ENCODE measurements around the gene RSPO1.
"Not testable (repeated sequence)": the region's sequence is repeated elsewhere in the genome, so short reads cannot be mapped to it uniquely, and the experiment has no call there.

RSPO1 gene

DNA sequence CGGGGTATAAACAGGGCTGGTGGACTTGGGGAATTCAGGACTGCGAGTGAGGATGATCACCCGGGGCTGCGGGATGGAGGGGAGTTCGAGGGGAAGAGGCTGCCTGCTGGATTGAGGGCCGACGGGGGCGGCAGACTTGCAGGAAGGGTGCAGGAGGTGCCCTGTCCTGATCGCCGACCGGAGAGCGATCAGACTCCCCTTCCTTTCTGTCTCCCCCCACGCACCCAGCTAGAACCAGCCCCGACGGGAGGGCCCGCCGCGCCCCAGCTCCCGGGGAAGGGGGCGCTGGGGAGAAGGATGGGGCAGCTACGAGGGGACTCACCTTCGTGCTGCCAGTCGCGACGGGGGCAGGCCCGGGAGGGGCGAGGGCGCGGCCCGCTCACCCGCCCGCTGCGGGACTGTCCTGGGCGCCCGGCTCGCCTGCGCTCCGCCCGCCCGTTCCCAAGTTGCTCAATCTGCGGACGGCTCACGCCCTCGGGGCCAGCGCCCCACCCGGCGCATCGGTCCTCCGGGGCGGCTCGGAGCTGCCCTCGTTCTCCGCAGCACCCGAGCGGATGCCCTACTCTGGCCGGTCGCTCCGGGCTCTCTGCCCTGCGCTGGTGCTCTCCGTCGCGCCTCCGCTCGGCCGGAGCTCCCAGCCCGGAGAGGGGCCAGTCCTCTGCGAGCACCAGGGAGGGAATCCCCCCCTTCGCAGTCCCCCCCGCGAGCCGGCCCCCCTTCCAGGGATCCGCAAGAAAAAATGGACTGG is at the start of gene RSPO1:
RSPO1 (minus strand) TSS at position 649 of the 748 bp plus-strand sequence. CDS start 5,231 bp downstream, outside the sequence.
- H3K4me3 ChIP-seq (ENCODE audit: control insufficient read depth, low read depth, low read length), result peak within 1 kb of the TSS; percentile 10
- DNase-seq (ENCODE audit: low read depth), result no peak
- no peak for TF ChIP-seq CTCF (IDR thresholded peaks at IDR 0.05; ENCODE audit: control insufficient read depth, insufficient read depth, low read depth, low read length, missing control alignments)

GRCh38 chr1:37684182-37684581 is 49.5 kb upstream of the RSPO1 start:
- H3K4me3 ChIP-seq (ENCODE audit: control insufficient read depth, low read depth, low read length); DNase-seq (ENCODE audit: low read depth): not testable (repeated sequence)

DNA sequence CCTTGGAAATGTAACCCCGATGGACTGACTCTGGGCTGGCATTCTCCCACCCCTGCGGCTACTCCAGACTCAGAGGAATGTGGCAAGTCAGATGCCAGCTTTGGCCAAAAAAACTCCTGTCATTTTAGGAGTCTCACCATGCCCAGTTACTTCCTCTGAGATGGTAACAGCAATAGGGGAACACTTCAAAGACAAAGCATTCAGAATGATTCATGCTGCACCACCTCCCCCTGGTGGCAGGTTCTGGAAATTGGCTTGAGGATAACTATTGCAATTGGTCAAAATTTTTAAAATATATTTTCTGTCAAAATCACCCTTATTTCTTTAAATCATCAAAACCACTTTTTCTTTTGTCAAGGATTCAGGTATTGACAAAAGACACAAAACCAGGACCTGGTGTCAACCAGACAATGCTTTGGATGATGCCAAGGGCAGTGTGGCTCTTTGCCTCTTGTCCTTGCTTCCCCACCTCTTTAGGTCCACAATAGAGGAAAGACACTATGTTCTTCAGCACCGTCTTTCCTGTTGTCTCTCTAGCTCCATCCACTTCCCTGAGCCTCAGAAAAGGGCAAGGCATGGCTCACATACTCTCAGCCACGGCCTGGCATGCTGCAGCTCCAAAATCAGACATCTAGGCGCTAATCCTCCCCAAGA is 47.8 kb upstream of the RSPO1 start:
- peak; percentile 32 for DNase-seq (ENCODE audit: low read depth)
- peak; percentile 80 for TF ChIP-seq CTCF (IDR thresholded peaks at IDR 0.05; ENCODE audit: control insufficient read depth, insufficient read depth, low read depth, low read length, missing control alignments)
- no peak overlapping the region for H3K4me3 ChIP-seq (ENCODE audit: control insufficient read depth, low read depth, low read length)

DNA sequence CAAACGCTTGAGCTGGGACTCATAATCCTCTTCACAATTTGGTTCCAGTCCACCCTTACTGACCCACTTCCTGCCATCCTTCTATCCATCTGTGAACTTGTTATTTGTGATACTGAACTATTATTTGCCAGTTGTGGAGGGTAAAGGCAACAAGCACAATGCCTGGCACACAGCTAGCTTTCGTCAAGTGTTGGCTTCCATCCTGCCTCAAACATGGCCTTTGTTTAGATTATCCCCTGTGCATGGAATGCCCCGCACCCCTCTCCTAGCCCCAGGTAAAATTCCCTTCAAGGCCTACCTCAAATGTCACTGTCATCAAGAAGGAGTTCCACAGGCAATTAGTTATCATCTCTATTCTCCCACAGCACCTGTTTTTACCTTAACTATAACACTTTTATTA is 46.2 kb upstream of the RSPO1 start:
- TF ChIP-seq CTCF (IDR thresholded peaks at IDR 0.05; ENCODE audit: control insufficient read depth, insufficient read depth, low read depth, low read length, missing control alignments), result no peak
- H3K4me3 ChIP-seq (ENCODE audit: control insufficient read depth, low read depth, low read length), result no peak overlapping the region
- DNase-seq (ENCODE audit: low read depth), result no peak

DNA sequence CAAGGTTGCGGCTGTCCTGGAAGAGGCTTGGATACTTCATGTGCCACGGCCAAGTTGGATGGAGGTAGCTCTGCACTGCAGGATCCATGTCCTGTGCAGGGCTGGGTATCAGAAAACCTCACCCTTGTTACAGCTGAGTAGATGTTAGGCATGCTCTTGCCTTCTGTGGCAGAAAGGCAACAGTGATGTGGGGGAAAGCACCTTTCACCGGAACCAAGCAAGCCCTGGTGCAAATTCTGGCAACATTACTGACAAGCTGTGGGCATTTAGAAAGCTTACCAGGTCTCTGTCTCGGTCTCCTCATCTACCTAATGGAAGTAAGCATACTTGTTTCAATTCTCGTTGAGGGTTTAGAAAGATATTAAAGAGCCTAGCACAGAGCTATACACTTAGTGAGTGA is 43.1 kb upstream of the RSPO1 start:
- no peak for TF ChIP-seq CTCF (IDR thresholded peaks at IDR 0.05; ENCODE audit: control insufficient read depth, insufficient read depth, low read depth, low read length, missing control alignments)
- no peak overlapping the region for H3K4me3 ChIP-seq (ENCODE audit: control insufficient read depth, low read depth, low read length)
- no peak for DNase-seq (ENCODE audit: low read depth)

DNA sequence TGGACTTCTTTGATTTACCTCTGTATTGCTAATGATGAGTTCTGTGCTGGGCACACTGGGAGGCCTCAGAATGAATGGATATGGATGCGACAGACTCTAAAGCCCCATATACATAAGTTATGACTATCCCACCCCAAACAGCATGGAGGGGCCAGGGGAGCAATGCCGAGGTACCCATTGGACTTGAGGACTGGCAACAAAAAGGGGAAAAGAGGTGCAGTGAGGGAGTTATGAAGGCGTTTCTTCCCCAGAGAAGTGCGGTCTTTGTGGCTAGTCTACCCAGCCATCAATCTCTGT is 42.4 kb upstream of the RSPO1 start:
- no peak for TF ChIP-seq CTCF (IDR thresholded peaks at IDR 0.05; ENCODE audit: control insufficient read depth, insufficient read depth, low read depth, low read length, missing control alignments)
- no peak overlapping the region for H3K4me3 ChIP-seq (ENCODE audit: control insufficient read depth, low read depth, low read length)
- DNase-seq (ENCODE audit: low read depth), result no peak

GRCh38 chr1:37676281-37677142 is 41.8 kb upstream of the RSPO1 start:
- no peak for TF ChIP-seq CTCF (IDR thresholded peaks at IDR 0.05; ENCODE audit: control insufficient read depth, insufficient read depth, low read depth, low read length, missing control alignments)
- no peak overlapping the region for H3K4me3 ChIP-seq (ENCODE audit: control insufficient read depth, low read depth, low read length)
- peak; percentile 72 for DNase-seq (ENCODE audit: low read depth)
